B cell (primary cell): ENCODE measurements around the gene ONECUT3. TPM values are rescaled to one million over a fixed set of nuclear protein-coding genes. Genes with fewer than 3 reads are reported as not detected.

ENCODE experiments used
- ATAC-seq: fragments of 200-7000 bp; cut with Tn5 transposase; one replicate; pipeline ENCODE4 v1.10.0; 2021; ENCODE audit warnings: low read depth, mild to moderate bottlenecking, moderate number of reproducible peaks, moderate library complexity
- CTCF ChIA-PET: fragments of 350-600 bp; sonication (Branson Sonifier 250); formaldehyde crosslinking; loops from one replicate; lab custom pipeline; 2021; ENCODE audit warnings: antibody characterized with exemption, inconsistent platforms; lab: Charles Lee
- POLR2A ChIA-PET: fragments of 350-600 bp; sonication (Branson Sonifier 250); formaldehyde crosslinking; loops from one replicate; lab custom pipeline; 2021; ENCODE audit warnings: antibody characterized with exemption; lab: Charles Lee
- DNase-seq: peaks from one replicate; pipeline ENCODE4 v3.0.0; 2013
- H2AFZ ChIP-seq: 2 replicates; pipeline ENCODE4 v1.6.1; 2012; ENCODE audit warnings: mild to moderate bottlenecking, low read depth, low read length; ENCODE audit not compliant: insufficient read depth, poor library complexity, severe bottlenecking
- H3K27ac ChIP-seq, 2 donors: 1 replicate in 1 of 2; 2 replicates in 1 of 2; pipeline ENCODE4 v1.5.1; 2012 to 2013; ENCODE audit warnings: low read length in 2 of 2, mild to moderate bottlenecking in 2 of 2, moderate library complexity in 1 of 2
- H3K27me3 ChIP-seq, 4 experiments: fragments of 200-600 bp in 1 of 4; sonication (generic) in 1 of 4; replicated peaks in 1 of 4; 1 replicate in 2 of 4; 2 replicates in 2 of 4; pipeline versions ENCODE4 v1.6.1 to v1.7.0; 2013 to 2016; ENCODE audit warnings: low read length in 3 of 4, mild to moderate bottlenecking in 2 of 4, mixed read lengths in 1 of 4, moderate library complexity in 1 of 4; ENCODE audit not compliant: insufficient read depth in 4 of 4, control insufficient read depth in 3 of 4; ENCODE audit errors: control extremely low read depth in 1 of 4
- H3K36me3 ChIP-seq, 2 experiments: replicated peaks in 1 of 2; 1 replicate in 1 of 2; 2 replicates in 1 of 2; pipeline versions ENCODE4 v1.6.1 to v1.7.1; 2013; ENCODE audit warnings: low read length in 1 of 2; ENCODE audit not compliant: insufficient read depth in 2 of 2, control insufficient read depth in 1 of 2; ENCODE audit errors: control extremely low read depth in 1 of 2, extremely low read depth in 1 of 2
- H3K4me1 ChIP-seq, 2 donors: fragments of 200-600 bp in 1 of 2; sonication (generic) in 1 of 2; 1 replicate in 1 of 2; 2 replicates in 1 of 2; pipeline versions ENCODE4 v1.5.1 to v1.6.1; 2013 to 2017; ENCODE audit warnings: low read length in 2 of 2; ENCODE audit not compliant: control insufficient read depth in 2 of 2, insufficient read depth in 2 of 2
- H3K4me2 ChIP-seq: replicated peaks from 2 replicates; pipeline ENCODE3; 2012; ENCODE audit warnings: mild to moderate bottlenecking, low read depth, low read length; ENCODE audit not compliant: poor library complexity, severe bottlenecking
- H3K4me3 ChIP-seq, 5 experiments: fragments of 200-600 bp in 1 of 5; sonication (generic) in 1 of 5; 1 replicate in 3 of 5; 2 replicates in 2 of 5; pipeline versions ENCODE4 v1.5.1 to v1.7.0; 2011 to 2016; ENCODE audit warnings: low read length in 4 of 5, mild to moderate bottlenecking in 4 of 5, low read depth in 2 of 5, control low read depth in 1 of 5, moderate library complexity in 1 of 5; ENCODE audit not compliant: insufficient read depth in 1 of 5; ENCODE audit errors: control extremely low read depth in 1 of 5, extremely low read depth in 1 of 5
- H3K79me2 ChIP-seq: fragments of 200-600 bp; sonication (generic); one replicate; pipeline ENCODE4 v1.6.0; 2016; ENCODE audit warnings: low read length; ENCODE audit not compliant: control insufficient read depth, insufficient read depth
- H3K9ac ChIP-seq: fragments of 200-600 bp; sonication (generic); 2 replicates; pipeline ENCODE4 v1.6.1; 2017; ENCODE audit warnings: mild to moderate bottlenecking, low read length, moderate library complexity
- H3K9me3 ChIP-seq, 3 donors: one replicate each; pipeline versions ENCODE4 v1.6.1 to v1.7.1; 2013; ENCODE audit warnings: low read length in 2 of 3; ENCODE audit not compliant: control insufficient read depth in 2 of 3, insufficient read depth in 1 of 3; ENCODE audit errors: control extremely low read depth in 1 of 3
- H4K20me1 ChIP-seq: 2 replicates; pipeline ENCODE4 v1.6.0; 2012; ENCODE audit warnings: mild to moderate bottlenecking, low read length; ENCODE audit not compliant: insufficient read depth, control insufficient read depth, poor library complexity, severe bottlenecking
- H3K27ac Mint-ChIP-seq: one replicate; pipeline ENCODE4 v1.8.0; 2021; ENCODE audit warnings: mixed read lengths
- H3K27me3 Mint-ChIP-seq: one replicate; pipeline ENCODE4 v1.8.0; 2021; ENCODE audit warnings: mixed read lengths
- H3K4me1 Mint-ChIP-seq: one replicate; pipeline ENCODE4 v1.8.0; 2021; ENCODE audit warnings: mixed read lengths
- H3K4me3 Mint-ChIP-seq: one replicate; pipeline ENCODE4 v1.8.0; 2021; ENCODE audit warnings: mixed read lengths
- H3K9me3 Mint-ChIP-seq: one replicate; pipeline ENCODE4 v1.8.0; 2022; ENCODE audit warnings: mixed read lengths; ENCODE audit not compliant: insufficient read depth
- CTCF ChIP-seq: fragments of 200-600 bp; IDR thresholded peaks from one replicate; pipeline ENCODE4 v1.8.0; 2022; ENCODE audit warnings: antibody characterized with exemption, mild to moderate bottlenecking
- EZH2 ChIP-seq: IDR thresholded peaks from 2 replicates; pipeline ENCODE4 v1.6.1; 2012; ENCODE audit warnings: borderline replicate concordance, low read depth, mild to moderate bottlenecking, moderate library complexity, low read length; ENCODE audit not compliant: insufficient read depth, poor library complexity, severe bottlenecking
- WGBS: methylation state at CpG from one replicate; pipeline ENCODE4 v1.1.5; 2013; ENCODE audit warnings: missing lambda C conversion rate; ENCODE audit not compliant: insufficient coverage; 5-methylcytosine and 5-hydroxymethylcytosine counted together
- intact Hi-C: fragments of 100-400 bp; cut with micrococcal nuclease; formaldehyde crosslinking; loops from one replicate; pipeline ENCODE4 v1.10.0; 2022
- polyA plus RNA-seq: library from polyadenylated mRNA; depleted of rRNA; stranded (reverse); fragments of >200 nt; gene quantifications from 2 replicates; pipeline ENCODE4 v1.2.3, GENCODE V29; 2012
- total RNA-seq, 2 donors: library from RNA; stranded (reverse); fragments of 120-200 nt in 1 of 2; gene quantifications; 1 replicate in 1 of 2; 2 replicates in 1 of 2; pipeline versions ENCODE4 v1.2.3 to v1.2.4, GENCODE V29; 2013 to 2022

Gene ONECUT3
- total and polyA plus RNA-seq, 2 donors (not counting 1 experiment from before 2014, with no cell fraction given), result not detected

- no peak overlapping the region for H3K4me2 ChIP-seq
- peaks cover 57% of the 10 kb centered on the region for H4K20me1 ChIP-seq
- DNase-seq (no peak), ATAC-seq (no peak)
- no peak overlapping the region for H2AFZ ChIP-seq
- WGBS, result 96% methylated on average over 24 of the region's 25 CpGs
- Mint-ChIP-seq H3K27ac (no peak overlapping the region), H3K4me1 (peaks cover 6% of the 10 kb centered on the region), H3K9me3 (no peaks in the 10 kb centered on the region), H3K27me3 (no peaks in the 10 kb centered on the region), H3K4me3 (no peak overlapping the region)
- H3K27me3 ChIP-seq, result no peaks in the 10 kb centered on the region
- peaks cover 0 to 2% (median 0%) of the 10 kb centered on the region in 3 donors for H3K9me3 ChIP-seq
- H3K36me3 ChIP-seq, result peaks cover 0 to 64% of the 10 kb centered on the region in 2 experiments
- CTCF ChIA-PET, result no interaction called here
- peaks cover 9 to 12% of the 10 kb centered on the region in 2 donors for H3K4me1 ChIP-seq
- peaks cover 14% of the 10 kb centered on the region for H3K79me2 ChIP-seq
- H3K27ac ChIP-seq, result no peak overlapping the region
- TF ChIP-seq CTCF, result no peak
- no peak for TF ChIP-seq EZH2
- H3K4me3 ChIP-seq, result no peak overlapping the region
- no peak overlapping the region for H3K9ac ChIP-seq
- POLR2A ChIA-PET, result no interaction called here
- intact Hi-C loops, result no loop called here
Measured at GRCh38 chr19:1817553-1818179, 64.4 kb downstream of the ONECUT3 start.

GRCh38 chr19:1818549-1819195, 65.4 kb downstream of the ONECUT3 start:
- Histone ChIP-seq H3K27ac (no peak overlapping the region), H3K9ac (no peak overlapping the region), H3K79me2 (peaks cover 20% of the 10 kb centered on the region), H3K4me1 (peaks cover 0 to 2% of the 10 kb centered on the region in 2 donors), H2AFZ (no peak overlapping the region), H3K9me3 (no peaks in the 10 kb centered on the region), H4K20me1 (peaks cover 63% of the 10 kb centered on the region), H3K4me3 (no peak overlapping the region), H3K27me3 (no peaks in the 10 kb centered on the region), H3K36me3 (peaks cover 0 to 72% of the 10 kb centered on the region in 2 experiments), H3K4me2 (no peak overlapping the region)
- POLR2A ChIA-PET, result interaction anchor here (0.6 kb wide), 1 partner anchor 961 kb away, joined by 3 read pairs; no protein-coding TSS in a partner anchor
- H3K27me3 Mint-ChIP-seq, result no peaks in the 10 kb centered on the region
- WGBS, result 94% methylated on average over 29 of the region's 33 CpGs
- no peak overlapping the region for H3K27ac Mint-ChIP-seq
- no peak overlapping the region for H3K4me3 Mint-ChIP-seq
- H3K9me3 Mint-ChIP-seq, result no peaks in the 10 kb centered on the region
- intact Hi-C loops, result no loop called here
- no peaks in the 10 kb centered on the region for H3K4me1 Mint-ChIP-seq
- DNase-seq (no peak), ATAC-seq (no peak)
- TF ChIP-seq CTCF (no peak), EZH2 (no peak)
- CTCF ChIA-PET, result interaction anchor here (1.0 kb wide), 1 partner anchor 138 kb away, joined by 5 read pairs; no protein-coding TSS in a partner anchor
